ENCODE measurements around the gene ELMO1.
"Not testable (repeated sequence)": the region's sequence is repeated elsewhere in the genome, so short reads cannot be mapped to it uniquely, and the experiment has no call there.

Gene ELMO1

GRCh38 chr7:36994456-36995112 is 454.1 kb downstream of the ELMO1 start:
- DNase-seq, result no peak

GRCh38 chr7:36986948-36987724 is 461.5 kb downstream of the ELMO1 start:
- DNase-seq, result peak; percentile 69

- DNase-seq, result no peak
These were observed 462.1 kb downstream of the ELMO1 start for GRCh38 chr7:36986511-36986933.

- peak; percentile 40 for DNase-seq
These were observed 462.7 kb downstream of the ELMO1 start for GRCh38 chr7:36985866-36986400.

- DNase-seq, result no peak
These were observed 463.3 kb downstream of the ELMO1 start for GRCh38 chr7:36985316-36985715.

- no peak for DNase-seq
These were observed 463.9 kb downstream of the ELMO1 start for GRCh38 chr7:36984710-36985312.

- no peak for DNase-seq
These were observed 464.6 kb downstream of the ELMO1 start for GRCh38 chr7:36984041-36984521.

GRCh38 chr7:36982766-36983165 is 465.9 kb downstream of the ELMO1 start:
- no peak for DNase-seq

GRCh38 chr7:36979810-36980248 is 468.8 kb downstream of the ELMO1 start:
- no peak for DNase-seq

GRCh38 chr7:36978461-36978860 is 470.2 kb downstream of the ELMO1 start:
- no peak for DNase-seq

- DNase-seq, result no peak
These were observed 470.8 kb downstream of the ELMO1 start for GRCh38 chr7:36977878-36978277.

- DNase-seq, result not testable (repeated sequence)
These were observed 475.1 kb downstream of the ELMO1 start for GRCh38 chr7:36973534-36973933.

- DNase-seq, result no peak
These were observed 476.5 kb downstream of the ELMO1 start for GRCh38 chr7:36972140-36972518.

GRCh38 chr7:36971515-36972139 is 477.0 kb downstream of the ELMO1 start:
- no peak for DNase-seq

GRCh38 chr7:36970551-36971514 is 477.8 kb downstream of the ELMO1 start:
- no peak for DNase-seq

- DNase-seq, result no peak
These were observed 479.3 kb downstream of the ELMO1 start for GRCh38 chr7:36969376-36969775.

GRCh38 chr7:36967387-36967786 is 481.3 kb downstream of the ELMO1 start:
- DNase-seq, result peak; percentile 83

- DNase-seq, result no peak
These were observed 482.0 kb downstream of the ELMO1 start for GRCh38 chr7:36966636-36967035.

GRCh38 chr7:36966039-36966438 is 482.6 kb downstream of the ELMO1 start:
- DNase-seq, result no peak

- no peak for DNase-seq
These were observed 483.0 kb downstream of the ELMO1 start for GRCh38 chr7:36965625-36966024.

GRCh38 chr7:36964297-36964696 is 484.4 kb downstream of the ELMO1 start:
- DNase-seq, result no peak

GRCh38 chr7:36962367-36962766 is 486.3 kb downstream of the ELMO1 start:
- DNase-seq, result no peak

Measured in midbrain (tissue), 1 donor.